B cell (primary cell): ENCODE data around the gene SCPEP1. TPM values are rescaled to one million over a fixed set of nuclear protein-coding genes. Genes with fewer than 3 reads are reported as not detected.

Source experiments
- ATAC-seq: fragments of 200-7000 bp; cut with Tn5 transposase; one replicate; pipeline ENCODE4 v1.10.0; 2021; ENCODE audit warnings: low read depth, mild to moderate bottlenecking, moderate number of reproducible peaks, moderate library complexity
- CTCF ChIA-PET: fragments of 350-600 bp; sonication (Branson Sonifier 250); formaldehyde crosslinking; loops from one replicate; lab custom pipeline; 2021; ENCODE audit warnings: antibody characterized with exemption, inconsistent platforms; lab: Charles Lee
- POLR2A ChIA-PET: fragments of 350-600 bp; sonication (Branson Sonifier 250); formaldehyde crosslinking; loops from one replicate; lab custom pipeline; 2021; ENCODE audit warnings: antibody characterized with exemption; lab: Charles Lee
- DNase-seq: peaks from one replicate; pipeline ENCODE4 v3.0.0; 2013
- H2AFZ ChIP-seq: 2 replicates; pipeline ENCODE4 v1.6.1; 2012; ENCODE audit warnings: mild to moderate bottlenecking, low read depth, low read length; ENCODE audit not compliant: insufficient read depth, poor library complexity, severe bottlenecking
- H3K27ac ChIP-seq, 2 donors: 1 replicate in 1 of 2; 2 replicates in 1 of 2; pipeline ENCODE4 v1.5.1; 2012 to 2013; ENCODE audit warnings: low read length in 2 of 2, mild to moderate bottlenecking in 2 of 2, moderate library complexity in 1 of 2
- H3K27me3 ChIP-seq, 4 experiments: fragments of 200-600 bp in 1 of 4; sonication (generic) in 1 of 4; replicated peaks in 1 of 4; 1 replicate in 2 of 4; 2 replicates in 2 of 4; pipeline versions ENCODE4 v1.6.1 to v1.7.0; 2013 to 2016; ENCODE audit warnings: low read length in 3 of 4, mild to moderate bottlenecking in 2 of 4, mixed read lengths in 1 of 4, moderate library complexity in 1 of 4; ENCODE audit not compliant: insufficient read depth in 4 of 4, control insufficient read depth in 3 of 4; ENCODE audit errors: control extremely low read depth in 1 of 4
- H3K36me3 ChIP-seq, 2 experiments: replicated peaks in 1 of 2; 1 replicate in 1 of 2; 2 replicates in 1 of 2; pipeline versions ENCODE4 v1.6.1 to v1.7.1; 2013; ENCODE audit warnings: low read length in 1 of 2; ENCODE audit not compliant: insufficient read depth in 2 of 2, control insufficient read depth in 1 of 2; ENCODE audit errors: control extremely low read depth in 1 of 2, extremely low read depth in 1 of 2
- H3K4me1 ChIP-seq, 2 donors: fragments of 200-600 bp in 1 of 2; sonication (generic) in 1 of 2; 1 replicate in 1 of 2; 2 replicates in 1 of 2; pipeline versions ENCODE4 v1.5.1 to v1.6.1; 2013 to 2017; ENCODE audit warnings: low read length in 2 of 2; ENCODE audit not compliant: control insufficient read depth in 2 of 2, insufficient read depth in 2 of 2
- H3K4me2 ChIP-seq: replicated peaks from 2 replicates; pipeline ENCODE3; 2012; ENCODE audit warnings: mild to moderate bottlenecking, low read depth, low read length; ENCODE audit not compliant: poor library complexity, severe bottlenecking
- H3K4me3 ChIP-seq, 5 experiments: fragments of 200-600 bp in 1 of 5; sonication (generic) in 1 of 5; 1 replicate in 3 of 5; 2 replicates in 2 of 5; pipeline versions ENCODE4 v1.5.1 to v1.7.0; 2011 to 2016; ENCODE audit warnings: low read length in 4 of 5, mild to moderate bottlenecking in 4 of 5, low read depth in 2 of 5, control low read depth in 1 of 5, moderate library complexity in 1 of 5; ENCODE audit not compliant: insufficient read depth in 1 of 5; ENCODE audit errors: control extremely low read depth in 1 of 5, extremely low read depth in 1 of 5
- H3K79me2 ChIP-seq: fragments of 200-600 bp; sonication (generic); one replicate; pipeline ENCODE4 v1.6.0; 2016; ENCODE audit warnings: low read length; ENCODE audit not compliant: control insufficient read depth, insufficient read depth
- H3K9ac ChIP-seq: fragments of 200-600 bp; sonication (generic); 2 replicates; pipeline ENCODE4 v1.6.1; 2017; ENCODE audit warnings: mild to moderate bottlenecking, low read length, moderate library complexity
- H3K9me3 ChIP-seq, 3 donors: one replicate each; pipeline versions ENCODE4 v1.6.1 to v1.7.1; 2013; ENCODE audit warnings: low read length in 2 of 3; ENCODE audit not compliant: control insufficient read depth in 2 of 3, insufficient read depth in 1 of 3; ENCODE audit errors: control extremely low read depth in 1 of 3
- H4K20me1 ChIP-seq: 2 replicates; pipeline ENCODE4 v1.6.0; 2012; ENCODE audit warnings: mild to moderate bottlenecking, low read length; ENCODE audit not compliant: insufficient read depth, control insufficient read depth, poor library complexity, severe bottlenecking
- H3K27ac Mint-ChIP-seq: one replicate; pipeline ENCODE4 v1.8.0; 2021; ENCODE audit warnings: mixed read lengths
- H3K27me3 Mint-ChIP-seq: one replicate; pipeline ENCODE4 v1.8.0; 2021; ENCODE audit warnings: mixed read lengths
- H3K4me1 Mint-ChIP-seq: one replicate; pipeline ENCODE4 v1.8.0; 2021; ENCODE audit warnings: mixed read lengths
- H3K4me3 Mint-ChIP-seq: one replicate; pipeline ENCODE4 v1.8.0; 2021; ENCODE audit warnings: mixed read lengths
- H3K9me3 Mint-ChIP-seq: one replicate; pipeline ENCODE4 v1.8.0; 2022; ENCODE audit warnings: mixed read lengths; ENCODE audit not compliant: insufficient read depth
- CTCF ChIP-seq: fragments of 200-600 bp; IDR thresholded peaks from one replicate; pipeline ENCODE4 v1.8.0; 2022; ENCODE audit warnings: antibody characterized with exemption, mild to moderate bottlenecking
- EZH2 ChIP-seq: IDR thresholded peaks from 2 replicates; pipeline ENCODE4 v1.6.1; 2012; ENCODE audit warnings: borderline replicate concordance, low read depth, mild to moderate bottlenecking, moderate library complexity, low read length; ENCODE audit not compliant: insufficient read depth, poor library complexity, severe bottlenecking
- WGBS: methylation state at CpG from one replicate; pipeline ENCODE4 v1.1.5; 2013; ENCODE audit warnings: missing lambda C conversion rate; ENCODE audit not compliant: insufficient coverage; 5-methylcytosine and 5-hydroxymethylcytosine counted together
- intact Hi-C: fragments of 100-400 bp; cut with micrococcal nuclease; formaldehyde crosslinking; loops from one replicate; pipeline ENCODE4 v1.10.0; 2022
- polyA plus RNA-seq: library from polyadenylated mRNA; depleted of rRNA; stranded (reverse); fragments of >200 nt; gene quantifications from 2 replicates; pipeline ENCODE4 v1.2.3, GENCODE V29; 2012
- total RNA-seq, 2 donors: library from RNA; stranded (reverse); fragments of 120-200 nt in 1 of 2; gene quantifications; 1 replicate in 1 of 2; 2 replicates in 1 of 2; pipeline versions ENCODE4 v1.2.3 to v1.2.4, GENCODE V29; 2013 to 2022

The SCPEP1 gene
- total and polyA plus RNA-seq, 2 donors (not counting 1 experiment from before 2014, with no cell fraction given): 66.6 to 121 TPM

GRCh38 chr17:57001541-57001940 lies 23.6 kb downstream of the SCPEP1 start:
- 93% methylated on average over 7 of the region's 7 CpGs for WGBS
- POLR2A ChIA-PET: no interaction called here
- peaks cover 0 to 3% (median 0%) of the 10 kb centered on the region in 3 donors for H3K9me3 ChIP-seq
- CTCF ChIA-PET: interaction anchor here (0.9 to 1.0 kb wide), 2 partner anchors 10 to 182 kb away, joined by 4 read pairs; no protein-coding TSS in a partner anchor
- intact Hi-C loops: loop anchor here (10.0 kb wide), 1 partner anchor 253 kb away; the partner anchor contains the start of gene MSI2
- ATAC-seq: no peak
- no peak overlapping the region for H3K4me2 ChIP-seq
- Mint-ChIP-seq H3K4me3 (no peak overlapping the region), H3K27ac (peak overlapping the region; percentile 59), H3K9me3 (no peaks in the 10 kb centered on the region), H3K27me3 (no peaks in the 10 kb centered on the region), H3K4me1 (peaks cover 37% of the 10 kb centered on the region)
- no peak overlapping the region for H3K4me3 ChIP-seq
- no peak overlapping the region for H2AFZ ChIP-seq
- no peak for DNase-seq
- no peak overlapping the region for H3K9ac ChIP-seq
- no peak for TF ChIP-seq CTCF
- TF ChIP-seq EZH2: no peak
- no peaks in the 10 kb centered on the region for H4K20me1 ChIP-seq
- H3K27me3 ChIP-seq: no peaks in the 10 kb centered on the region
- H3K36me3 ChIP-seq: peaks cover 9 to 50% of the 10 kb centered on the region in 2 experiments
- H3K4me1 ChIP-seq: peaks cover 37 to 46% of the 10 kb centered on the region in 2 donors
- no peaks in the 10 kb centered on the region for H3K79me2 ChIP-seq
- no peak overlapping the region for H3K27ac ChIP-seq

- peaks cover 37 to 46% of the 10 kb centered on the region in 2 donors for H3K4me1 ChIP-seq
- Mint-ChIP-seq H3K4me1 (peaks cover 38% of the 10 kb centered on the region), H3K27ac (peak overlapping the region; percentile 93), H3K27me3 (no peaks in the 10 kb centered on the region), H3K4me3 (peak overlapping the region; percentile 77), H3K9me3 (no peaks in the 10 kb centered on the region)
- H3K27me3 ChIP-seq: no peaks in the 10 kb centered on the region
- peak overlapping the region; percentile 61 for H3K4me2 ChIP-seq
- no peak overlapping the region for H2AFZ ChIP-seq
- ChIA-PET POLR2A (interaction anchor here (0.6 kb wide), 2 partner anchors 437 to 1395 kb away, joined by 3 to 5 read pairs; no protein-coding TSS in a partner anchor), CTCF (interaction anchor here (0.8 to 2.1 kb wide), 2 partner anchors 17 to 25 kb away, joined by 3 to 14 read pairs; partner anchors contain the start of gene SCPEP1)
- DNase-seq (no peak), ATAC-seq (no peak)
- H3K9ac ChIP-seq: peak overlapping the region; percentile 25
- H4K20me1 ChIP-seq: no peaks in the 10 kb centered on the region
- intact Hi-C loops: loop anchor here (10.0 kb wide), 1 partner anchor 252 kb away; the partner anchor contains the start of gene MSI2
- peaks cover 0 to 3% (median 0%) of the 10 kb centered on the region in 3 donors for H3K9me3 ChIP-seq
- H3K4me3 ChIP-seq: no peak overlapping the region
- TF ChIP-seq EZH2 (no peak), CTCF (no peak)
- peaks cover 5 to 36% of the 10 kb centered on the region in 2 experiments for H3K36me3 ChIP-seq
- 100% methylated on average over 4 of the region's 5 CpGs for WGBS
- H3K79me2 ChIP-seq: no peaks in the 10 kb centered on the region
- peak overlapping the region; percentile 62 to 88 for H3K27ac ChIP-seq
Measured at GRCh38 chr17:57002904-57003303, 25.0 kb downstream of the SCPEP1 start.
